DMS 273 (cell line): Measurements from ENCODE around the gene ALDH5A1.

Experiments
- DNase-seq: peaks from one replicate; lab custom pipeline; 2025; ENCODE audit not compliant: unreplicated experiment; lab: John Stamatoyannopoulos, UW

Gene ALDH5A1

GRCh38 chr6:24522228-24523176 lies 27.7 kb downstream of the ALDH5A1 start:
- peak; percentile 28 for DNase-seq

GRCh38 chr6:24524329-24524728 lies 29.6 kb downstream of the ALDH5A1 start:
- no peak for DNase-seq

- DNase-seq, result peak; percentile 67
These were observed 30.0 kb downstream of the ALDH5A1 start for GRCh38 chr6:24524805-24525204.

GRCh38 chr6:24529985-24530384 lies 35.2 kb downstream of the ALDH5A1 start:
- DNase-seq, result no peak

GRCh38 chr6:24534329-24534728 lies 39.6 kb downstream of the ALDH5A1 start:
- DNase-seq, result no peak

GRCh38 chr6:24535210-24535609 lies 40.4 kb downstream of the ALDH5A1 start:
- DNase-seq, result no peak

GRCh38 chr6:24536466-24536865 lies 41.7 kb downstream of the ALDH5A1 start:
- DNase-seq, result no peak

- DNase-seq, result no peak
These were observed 42.4 kb downstream of the ALDH5A1 start for GRCh38 chr6:24537082-24537699.

GRCh38 chr6:24537771-24538385 lies 43.1 kb downstream of the ALDH5A1 start:
- DNase-seq, result no peak

GRCh38 chr6:24539416-24539815 lies 44.6 kb downstream of the ALDH5A1 start:
- DNase-seq, result no peak

GRCh38 chr6:24540197-24540596 lies 45.4 kb downstream of the ALDH5A1 start:
- DNase-seq, result no peak

GRCh38 chr6:24543683-24544082 lies 48.9 kb downstream of the ALDH5A1 start:
- peak; percentile 60 for DNase-seq

GRCh38 chr6:24545183-24545582 lies 50.4 kb downstream of the ALDH5A1 start:
- no peak for DNase-seq

GRCh38 chr6:24545691-24546090 lies 50.9 kb downstream of the ALDH5A1 start:
- no peak for DNase-seq

- DNase-seq, result peak; percentile 6
These were observed 51.7 kb downstream of the ALDH5A1 start for GRCh38 chr6:24546439-24546838.

- DNase-seq, result peak; percentile 9
These were observed 52.5 kb downstream of the ALDH5A1 start for GRCh38 chr6:24547243-24547642.

- no peak for DNase-seq
These were observed 54.4 kb downstream of the ALDH5A1 start for GRCh38 chr6:24549158-24549557.

- DNase-seq, result no peak
These were observed 55.0 kb downstream of the ALDH5A1 start for GRCh38 chr6:24549674-24550353.

GRCh38 chr6:24551139-24551538 lies 56.4 kb downstream of the ALDH5A1 start:
- DNase-seq, result no peak

GRCh38 chr6:24554474-24554873 lies 59.7 kb downstream of the ALDH5A1 start:
- DNase-seq, result no peak

GRCh38 chr6:24558516-24558915 lies 63.7 kb downstream of the ALDH5A1 start:
- no peak for DNase-seq
